ENCODE data around the gene SHE.
"Not testable (repeated sequence)": the region's sequence is repeated elsewhere in the genome, so short reads cannot be mapped to it uniquely, and the experiment has no call there.

The SHE gene
- 0 reads per million in 2 donors for total RNA-seq

DNA sequence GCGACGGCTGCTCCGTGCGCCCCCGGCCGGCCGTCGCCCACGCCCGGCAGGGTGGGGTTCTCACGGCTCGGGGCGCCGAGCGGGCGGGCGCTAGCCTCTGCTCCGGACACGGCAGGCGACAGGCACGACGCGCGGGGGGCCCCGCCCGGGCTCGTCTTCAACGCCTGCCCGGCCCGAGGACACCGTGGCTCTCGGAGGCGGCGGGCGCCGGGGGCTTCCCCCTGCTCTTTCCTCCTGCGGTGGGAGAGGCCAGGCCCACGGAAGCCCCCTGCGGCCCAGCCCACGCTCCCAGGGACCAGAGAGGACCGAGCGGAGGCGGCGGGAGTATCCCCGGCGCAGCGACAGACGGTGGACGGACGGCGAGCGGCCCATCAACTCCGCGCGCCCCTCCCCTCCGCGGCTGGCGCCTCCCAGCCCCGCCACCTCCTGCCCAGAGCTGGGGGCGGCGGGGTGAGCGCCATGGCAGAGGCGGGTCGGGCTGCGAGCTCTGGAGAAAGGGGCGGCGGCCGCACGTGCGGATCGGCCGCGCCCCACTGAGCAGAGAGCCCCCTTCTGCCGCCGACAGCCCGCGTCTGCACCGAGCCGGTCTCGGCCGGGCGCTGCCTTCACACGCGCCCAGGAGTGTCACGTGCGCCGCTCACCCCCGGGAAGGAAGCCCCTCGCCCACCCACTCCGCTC, at the start of gene SHE, which contains the start of gene TDRD10:
SHE (minus strand) TSS at position 347 of the 678 bp plus-strand sequence. CDS start 386 bp downstream, outside the sequence.
TDRD10 (plus strand) TSS at position 154 of the 678 bp plus-strand sequence. CDS start 4,685 bp downstream, outside the sequence.
- DNase-seq: no peak

DNA sequence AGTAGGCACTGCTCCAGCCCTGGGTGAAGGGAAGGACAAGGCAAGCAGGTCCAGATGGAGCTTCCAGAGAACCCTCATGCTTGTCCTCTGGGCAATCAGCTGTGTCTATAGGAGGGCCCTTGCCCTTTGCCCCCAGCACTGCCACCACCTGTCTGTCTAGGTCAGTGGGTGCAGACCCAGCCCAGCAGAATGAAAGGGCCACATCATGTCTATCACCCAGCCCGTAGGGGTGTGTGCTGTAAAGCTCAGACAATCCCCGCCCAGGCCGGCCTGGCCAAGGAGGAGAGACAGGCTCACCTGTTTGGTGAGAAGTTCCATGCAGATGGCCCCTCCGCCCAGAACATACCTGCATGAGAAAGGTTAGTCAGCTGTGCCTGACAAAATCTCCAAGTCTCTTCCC, 49.3 kb upstream of the SHE start:
- no peak for DNase-seq

DNA sequence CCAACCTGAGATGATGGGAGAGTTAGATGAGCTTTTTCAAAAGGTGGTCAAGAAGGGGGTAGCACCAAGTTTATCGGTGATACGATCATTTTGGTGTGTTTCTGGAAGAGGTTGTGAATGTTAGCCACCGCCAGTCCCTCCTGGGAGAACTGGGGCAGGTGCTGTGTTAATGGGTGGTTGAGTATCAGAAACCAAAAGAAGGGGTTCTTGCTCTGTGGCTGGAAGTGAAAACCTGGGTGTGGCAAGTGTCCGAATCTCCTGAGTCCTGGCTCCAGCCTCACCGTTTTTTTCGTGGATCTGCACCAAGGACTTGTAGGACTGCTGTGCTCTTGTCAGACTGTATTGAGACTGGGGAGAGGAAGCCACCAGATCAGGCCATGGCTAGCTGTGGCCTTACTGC, 48.4 kb upstream of the SHE start:
- no peak for DNase-seq

DNA sequence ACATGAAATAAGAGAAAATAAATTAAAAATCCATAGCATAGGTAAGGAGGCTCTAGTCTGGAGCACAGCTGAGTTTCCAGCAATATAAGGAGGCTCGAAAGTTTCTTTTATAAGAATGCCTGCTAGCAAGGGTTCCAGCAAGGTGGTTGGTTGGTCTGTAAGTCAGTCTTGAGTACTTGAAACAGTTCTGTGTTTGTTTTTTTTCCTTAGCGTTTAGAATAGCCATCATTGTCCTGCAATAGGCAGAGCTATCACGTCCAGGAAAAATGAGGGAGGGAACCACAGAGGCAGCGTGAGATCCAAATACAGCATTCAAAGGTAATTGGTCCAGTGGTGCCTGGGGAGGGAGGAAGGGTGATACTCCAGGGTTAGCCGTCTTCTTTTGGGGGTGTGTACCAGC, 47.9 kb upstream of the SHE start:
- DNase-seq: no peak

DNA sequence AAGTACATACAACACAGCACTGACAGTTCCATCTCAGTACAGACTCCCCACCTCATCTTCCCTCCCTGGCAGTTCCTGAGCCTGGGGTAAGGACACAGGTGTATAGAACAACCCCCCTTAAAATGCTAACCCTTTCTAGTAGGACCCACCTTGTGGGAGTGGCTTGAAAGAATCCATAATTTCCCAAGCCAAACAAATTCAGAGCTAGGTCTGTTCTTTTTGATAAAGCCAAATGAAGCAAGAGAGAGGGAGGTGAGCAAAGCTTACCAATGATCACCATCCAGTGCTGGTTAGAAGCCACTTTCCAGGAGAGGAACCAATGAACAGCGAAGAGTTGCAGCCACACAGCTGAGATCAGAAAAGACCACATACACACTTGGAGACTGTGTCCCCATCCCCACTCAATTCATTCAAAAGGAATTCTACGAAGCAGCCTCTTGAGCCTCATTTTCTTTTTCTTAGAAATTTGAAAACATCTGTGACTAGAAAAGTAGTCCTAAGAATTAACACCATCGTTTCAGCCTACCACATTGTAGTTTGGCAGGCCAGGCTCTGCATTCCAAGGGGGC, 47.1 kb upstream of the SHE start:
- DNase-seq: no peak

DNA sequence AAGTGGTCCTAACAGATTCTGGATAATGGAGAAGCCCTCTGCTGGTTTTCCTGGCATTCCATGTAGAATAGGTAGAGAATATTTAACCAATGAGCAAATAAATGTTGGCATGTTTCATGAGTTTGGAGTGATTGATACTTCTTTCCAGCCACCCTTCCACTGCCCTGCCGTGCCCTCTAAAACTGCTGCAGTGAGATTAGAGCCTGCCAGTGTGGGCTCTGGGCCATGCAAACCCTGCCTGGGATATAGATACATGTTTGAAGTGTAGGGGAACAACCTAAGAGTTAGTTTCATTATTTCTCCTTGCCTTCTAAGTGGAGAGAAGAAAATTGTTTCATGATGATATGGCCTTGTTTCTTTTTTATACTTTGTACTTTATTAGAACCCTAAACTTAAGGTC, 45.8 kb upstream of the SHE start:
- no peak for DNase-seq

DNA sequence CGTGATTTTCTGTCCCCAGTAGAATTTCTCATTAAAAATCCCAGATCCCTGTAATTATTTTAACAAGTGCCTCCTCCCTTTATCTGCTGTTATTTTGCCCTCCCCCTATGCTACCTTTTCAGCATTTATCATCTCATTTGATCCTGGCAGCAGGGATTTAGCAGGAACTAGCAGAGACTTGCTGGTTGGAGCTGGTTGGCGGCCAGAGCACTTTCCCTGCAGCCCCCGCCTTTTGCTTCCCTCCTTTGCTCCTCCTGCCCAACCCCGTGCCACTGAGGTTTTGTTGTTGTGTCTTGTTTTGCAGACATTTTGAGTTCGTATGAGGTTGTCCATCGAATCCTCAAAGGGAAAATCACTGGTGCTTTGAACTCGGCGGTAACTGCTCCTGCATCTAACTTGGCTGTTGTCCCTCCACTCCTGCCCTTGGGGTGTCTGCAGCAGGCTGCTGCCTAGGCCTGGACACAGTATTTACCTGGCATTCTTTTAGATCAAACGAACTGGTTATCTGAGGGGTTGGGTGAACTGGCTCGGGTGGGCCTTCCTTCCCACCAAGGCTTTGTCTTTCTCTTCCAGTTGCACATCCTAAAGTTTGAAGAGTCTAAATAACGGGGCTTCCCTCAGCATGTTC, 45.0 kb upstream of the SHE start:
- no peak for DNase-seq

DNA sequence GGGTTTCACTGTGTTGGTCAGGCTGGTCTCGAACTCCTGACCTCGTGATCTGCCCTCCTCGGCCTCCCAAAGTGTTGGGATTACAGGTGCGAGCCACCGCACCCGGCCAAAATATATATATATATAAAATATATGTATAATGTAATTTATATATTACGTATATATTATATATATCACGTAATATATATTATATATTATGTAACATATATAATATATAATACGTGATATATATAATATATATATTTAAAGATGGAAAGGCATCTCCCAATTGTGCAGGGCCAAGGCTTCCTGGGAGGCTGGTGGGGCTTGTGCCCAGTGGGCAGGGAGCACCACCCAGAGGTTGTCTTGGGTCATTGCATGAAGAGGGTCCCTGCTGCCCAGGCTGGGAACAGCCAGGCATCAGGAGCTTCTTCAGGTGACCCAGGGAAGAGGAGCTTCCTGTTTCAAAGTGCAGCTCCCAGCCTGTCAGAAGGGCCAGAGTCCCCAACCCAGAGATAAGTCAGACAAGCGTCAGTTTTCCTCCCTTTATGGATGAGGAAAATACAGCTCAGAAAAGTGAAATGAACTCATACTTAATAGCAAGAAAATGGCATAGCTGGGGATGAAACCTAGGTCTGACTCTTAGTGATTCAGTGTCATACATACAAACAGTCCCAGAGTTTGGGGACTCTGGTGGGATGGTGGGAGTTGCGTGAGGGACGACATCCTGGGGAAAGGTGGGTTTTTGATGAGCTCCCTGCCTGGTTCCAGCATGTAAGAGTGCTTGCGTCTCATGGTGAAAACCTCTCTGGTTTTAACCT, 44.3 kb upstream of the SHE start:
- peak; percentile 34 for DNase-seq

DNA sequence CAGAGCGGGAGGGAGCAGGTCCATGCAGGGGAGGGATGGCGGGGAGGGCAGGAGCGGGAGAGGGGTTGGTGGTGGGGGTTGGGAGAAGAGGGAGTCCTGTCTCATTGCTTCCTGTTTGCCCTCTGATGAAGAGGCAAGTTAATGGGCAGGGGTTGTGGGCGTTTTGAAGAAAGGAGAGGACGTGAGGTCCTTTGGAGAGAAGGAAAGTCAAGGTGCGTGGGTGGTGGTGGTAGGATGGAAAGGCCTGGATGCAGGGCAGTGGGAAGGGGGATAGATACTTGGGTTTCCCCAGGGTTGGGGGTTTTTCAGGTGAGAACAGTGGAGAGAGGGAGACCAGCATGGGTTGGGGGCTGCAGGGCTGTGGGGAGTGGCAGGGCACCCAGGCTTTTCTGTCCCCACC, 39.0 kb upstream of the SHE start:
- DNase-seq: no peak

DNA sequence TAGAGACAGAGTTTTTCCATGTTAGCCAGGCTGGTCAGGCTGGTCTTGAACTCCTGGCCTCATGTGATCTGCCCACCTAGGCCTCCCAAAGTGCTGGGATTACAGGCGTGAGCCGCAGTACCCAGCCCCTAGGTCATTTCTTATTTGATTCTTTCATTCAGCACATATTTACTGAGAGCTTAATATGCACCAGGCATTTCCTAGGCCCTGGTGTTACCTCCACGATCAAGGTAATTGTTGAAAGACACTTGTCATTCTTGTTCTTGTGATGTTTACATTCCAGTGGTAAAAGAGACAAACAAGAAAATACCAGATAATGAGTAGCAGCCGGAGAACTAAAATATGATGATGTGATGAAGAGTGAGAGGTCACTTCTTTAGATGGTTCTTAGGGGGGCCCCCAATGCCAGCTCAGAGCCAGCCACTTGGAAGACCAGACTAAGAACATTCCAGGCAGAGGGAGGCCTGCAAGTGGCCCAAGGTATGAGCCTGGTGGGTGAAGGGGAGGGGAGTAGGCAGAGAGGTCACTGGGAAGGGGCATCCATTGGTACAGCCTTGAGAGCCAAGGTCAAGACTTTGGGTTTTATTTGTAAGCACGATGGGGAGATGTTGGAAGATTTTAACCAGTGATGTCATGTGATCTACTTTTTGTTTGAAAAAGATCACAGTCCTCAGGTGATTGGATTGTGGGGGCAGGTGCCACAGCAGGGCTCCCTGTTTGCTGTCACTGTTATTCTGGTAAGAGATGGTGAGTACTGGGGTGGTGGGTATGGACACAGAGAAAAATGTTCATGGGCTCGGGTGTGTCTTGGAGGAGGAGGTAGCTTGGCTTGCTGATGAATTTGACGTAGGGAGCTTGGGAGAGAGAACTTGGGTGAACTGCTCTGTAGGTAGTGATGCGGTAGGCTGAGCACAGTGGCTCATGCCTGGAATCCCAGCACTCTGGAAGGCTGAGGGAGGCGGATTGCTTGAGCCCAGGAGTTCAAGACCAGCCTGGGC, 37.6 kb upstream of the SHE start:
- no peak for DNase-seq

DNA sequence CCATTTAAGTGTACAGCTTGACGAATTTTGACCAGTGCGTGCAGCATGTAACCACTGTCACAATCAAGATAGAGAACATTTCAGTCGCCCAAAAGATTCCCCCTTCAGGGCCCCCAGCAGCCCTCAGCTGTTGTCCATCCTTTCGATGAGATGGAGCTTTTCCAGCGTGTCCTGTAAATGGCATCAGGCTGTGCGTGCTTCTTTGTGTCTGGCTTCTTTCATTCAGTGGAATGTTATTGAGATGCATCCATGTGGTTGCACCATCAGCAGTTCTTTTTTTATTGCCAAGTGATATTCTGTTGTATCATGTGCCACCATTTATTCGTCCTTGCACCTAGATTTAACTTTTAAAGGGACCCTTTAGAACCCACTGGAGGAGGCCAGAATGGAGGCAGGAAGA, 34.4 kb upstream of the SHE start:
- DNase-seq: no peak

DNA sequence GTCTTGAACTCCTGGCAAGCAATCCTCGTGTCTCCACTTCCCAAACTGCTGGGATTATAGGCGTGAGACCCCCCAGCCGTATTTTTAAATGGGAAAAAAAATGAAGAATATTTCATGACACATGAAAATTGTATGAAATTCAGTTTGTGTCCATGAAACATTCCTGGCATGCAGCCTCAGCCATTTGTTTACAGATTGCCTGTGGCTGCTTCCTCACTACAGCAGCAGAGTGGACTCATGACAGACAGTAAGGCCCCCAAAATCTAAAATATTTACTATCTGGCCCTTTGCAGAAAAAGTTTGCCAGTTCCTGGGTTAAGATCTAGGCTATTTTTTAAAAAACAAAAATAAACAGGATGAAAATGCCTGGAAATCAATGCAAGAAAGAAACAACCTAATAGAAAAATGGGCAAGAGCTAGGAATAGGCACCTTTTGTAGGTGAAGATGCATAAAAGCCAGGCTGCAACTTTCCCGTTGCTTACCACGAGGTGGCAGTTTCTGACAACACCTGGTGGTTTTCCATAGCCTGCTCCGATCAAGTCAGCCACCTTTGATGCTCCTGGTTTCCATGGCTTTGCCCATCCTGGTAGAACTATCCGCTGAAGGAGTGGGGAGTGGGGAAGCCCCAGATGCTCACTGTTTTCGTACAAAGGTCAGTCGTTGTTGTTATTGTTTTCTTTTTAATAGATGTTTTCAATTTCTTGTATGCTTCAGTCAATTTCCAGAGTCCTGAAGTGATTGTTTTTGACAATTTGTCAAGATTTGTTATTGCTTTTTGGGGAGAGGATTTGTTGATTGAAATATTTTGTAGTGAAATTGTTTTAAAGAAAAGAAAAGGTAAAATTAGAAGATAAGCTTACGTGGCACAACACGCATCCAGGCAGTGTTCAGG, 32.0 kb upstream of the SHE start:
- no peak for DNase-seq

DNA sequence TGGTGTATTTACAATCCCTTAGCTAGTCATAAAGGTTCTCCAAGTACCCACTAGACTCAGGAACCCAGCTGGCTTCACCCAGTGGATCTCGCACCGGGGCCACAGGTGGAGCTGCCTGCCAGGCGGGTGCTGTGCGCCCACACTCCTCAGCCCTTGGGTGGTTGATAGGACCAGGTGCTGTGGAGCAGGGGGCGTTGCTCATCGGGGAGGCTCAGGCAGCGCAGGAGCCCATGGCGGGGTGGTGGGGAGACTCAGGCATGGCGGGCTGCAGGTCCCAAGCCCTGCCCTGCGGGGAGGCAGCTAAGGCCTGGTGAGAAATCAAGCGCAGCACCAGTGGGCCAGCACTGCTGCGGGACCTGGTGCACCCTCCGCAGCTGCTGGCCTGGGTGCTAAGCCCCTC, 29.7 kb upstream of the SHE start:
- DNase-seq: not testable (repeated sequence)

DNA sequence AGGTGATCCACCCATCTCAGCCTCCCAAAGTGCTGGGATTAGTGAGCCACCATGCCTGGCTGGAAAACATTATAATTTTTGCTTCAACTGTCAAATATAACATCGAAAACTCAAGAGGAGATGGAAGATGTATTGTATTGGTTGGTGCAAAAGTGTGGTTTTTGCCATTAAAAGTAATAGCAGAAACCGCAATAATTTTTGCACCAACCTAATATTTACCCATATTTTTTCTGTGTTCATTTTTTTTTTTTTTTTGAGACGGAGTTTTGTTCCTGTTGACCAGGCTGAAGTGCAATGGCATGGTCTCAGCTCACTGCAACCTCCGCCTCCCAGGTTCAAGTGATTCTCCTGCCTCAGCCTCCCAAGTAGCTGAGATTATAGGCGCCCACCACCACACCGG, 27.1 kb upstream of the SHE start:
- no peak for DNase-seq

DNA sequence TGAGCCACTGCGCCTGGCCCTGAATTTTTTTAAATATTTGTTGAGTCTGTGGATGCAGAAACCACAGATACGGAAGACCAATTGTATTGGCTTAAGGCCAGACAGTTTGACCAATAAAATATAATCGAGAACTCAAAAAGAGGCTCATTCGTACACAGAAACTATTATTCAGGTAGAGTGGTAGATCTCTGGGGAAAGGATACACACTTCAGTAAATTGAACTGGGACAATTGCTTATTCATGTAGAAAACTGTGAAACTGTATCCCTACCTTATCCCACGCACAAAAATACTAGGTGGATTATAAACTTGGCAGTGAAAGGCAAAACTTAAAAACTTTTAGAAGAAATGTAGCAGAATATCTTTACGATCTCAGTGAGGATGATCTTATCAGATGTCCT, 25.0 kb upstream of the SHE start:
- DNase-seq: no peak

DNA sequence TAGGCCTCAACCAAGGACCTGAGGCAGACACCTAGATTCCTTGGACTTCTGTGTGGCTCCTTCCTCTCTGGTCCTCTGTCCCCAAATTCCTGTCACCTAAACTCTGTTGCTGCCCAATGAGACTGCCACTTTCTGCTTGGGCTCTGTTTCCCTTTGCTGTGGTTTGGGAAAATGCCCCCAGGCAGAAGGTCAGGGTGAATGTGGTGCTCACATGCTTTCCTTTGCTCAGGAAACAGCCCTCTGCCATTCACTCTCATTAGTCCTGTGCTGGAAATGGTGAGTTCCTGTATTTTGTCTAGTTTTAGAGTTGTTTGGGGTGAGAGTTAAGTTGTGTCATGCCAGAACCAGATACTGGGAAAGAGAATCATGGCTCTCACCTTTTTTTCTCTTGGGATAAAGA, 22.7 kb upstream of the SHE start:
- no peak for DNase-seq

DNA sequence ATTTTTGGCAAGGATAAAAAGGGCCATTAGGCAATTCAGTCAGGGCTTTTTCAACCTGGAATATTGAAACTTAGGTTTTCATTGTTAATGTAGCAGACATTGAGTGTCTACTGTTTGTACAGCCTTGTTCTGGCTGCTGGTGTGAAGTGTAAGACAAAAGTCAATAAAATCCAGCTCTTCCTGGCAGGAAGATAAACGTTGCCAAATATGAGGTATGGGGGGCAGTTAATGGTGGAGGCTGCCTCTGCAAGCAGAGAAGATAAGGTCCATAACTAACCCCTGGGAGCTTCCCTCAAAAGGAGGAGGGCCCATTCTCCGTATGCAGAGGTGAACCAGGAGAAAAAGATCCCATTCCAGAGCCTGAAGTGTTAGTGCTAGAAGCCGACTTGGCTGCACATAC, 19.5 kb upstream of the SHE start:
- DNase-seq: no peak

DNA sequence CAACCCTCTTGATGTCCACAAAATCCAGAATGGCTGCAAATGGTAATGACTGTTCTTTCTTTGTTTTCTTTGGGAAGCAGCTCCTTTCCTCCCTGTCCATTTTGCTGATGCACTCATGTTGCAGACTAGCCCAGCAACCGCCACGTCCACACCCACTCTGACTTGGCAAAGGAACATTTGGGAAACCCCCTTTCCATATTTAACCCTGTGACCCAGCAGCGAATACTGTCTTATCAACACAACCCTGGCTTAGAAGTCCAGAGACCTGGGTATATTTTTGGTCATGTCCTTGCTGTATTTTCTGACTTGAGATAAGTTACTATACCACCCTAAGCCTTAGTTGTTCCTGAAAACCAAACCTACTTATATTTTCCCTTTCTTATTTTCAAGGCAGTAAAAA, 18.1 kb upstream of the SHE start:
- no peak for DNase-seq

DNA sequence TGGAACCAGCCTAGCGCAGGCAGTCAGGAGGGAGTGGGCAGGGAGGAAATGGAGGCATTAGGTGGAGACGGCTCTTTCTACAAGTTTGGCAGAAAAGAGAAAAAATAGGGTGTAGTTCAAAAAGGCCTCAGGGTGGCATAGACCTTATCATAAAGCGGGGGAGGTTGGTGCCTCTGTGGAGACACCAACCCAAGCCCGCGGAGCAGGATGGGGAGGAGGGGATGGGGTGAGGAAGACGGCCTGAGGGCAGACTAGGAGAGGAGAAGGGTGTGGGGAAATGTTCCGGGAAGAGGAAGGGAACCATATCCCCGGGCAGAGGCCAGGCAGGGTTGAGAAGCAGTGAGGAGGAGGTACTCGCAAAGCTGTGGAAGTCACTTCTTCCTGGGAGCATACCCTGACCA, 17.4 kb upstream of the SHE start:
- no peak for DNase-seq

DNA sequence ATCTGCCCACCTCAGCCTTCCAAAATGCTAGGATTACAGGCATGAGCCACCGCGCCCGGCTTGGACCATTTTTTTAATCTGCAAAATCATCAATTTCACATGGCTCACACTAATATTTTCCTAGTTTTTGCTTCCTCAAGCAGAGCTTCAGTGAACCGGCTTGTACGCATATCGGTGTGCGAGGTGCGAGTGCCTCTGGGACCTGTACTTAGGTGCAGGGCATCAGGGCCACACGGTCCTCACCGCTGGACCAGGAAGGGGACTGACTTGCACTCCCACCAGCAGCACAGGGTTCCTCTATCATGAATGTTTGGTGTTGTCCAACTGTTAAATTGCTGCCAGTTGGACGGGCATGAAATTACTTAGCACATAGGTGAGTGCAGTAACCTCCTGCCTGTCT, 15.4 kb upstream of the SHE start:
- no peak for DNase-seq

DNA sequence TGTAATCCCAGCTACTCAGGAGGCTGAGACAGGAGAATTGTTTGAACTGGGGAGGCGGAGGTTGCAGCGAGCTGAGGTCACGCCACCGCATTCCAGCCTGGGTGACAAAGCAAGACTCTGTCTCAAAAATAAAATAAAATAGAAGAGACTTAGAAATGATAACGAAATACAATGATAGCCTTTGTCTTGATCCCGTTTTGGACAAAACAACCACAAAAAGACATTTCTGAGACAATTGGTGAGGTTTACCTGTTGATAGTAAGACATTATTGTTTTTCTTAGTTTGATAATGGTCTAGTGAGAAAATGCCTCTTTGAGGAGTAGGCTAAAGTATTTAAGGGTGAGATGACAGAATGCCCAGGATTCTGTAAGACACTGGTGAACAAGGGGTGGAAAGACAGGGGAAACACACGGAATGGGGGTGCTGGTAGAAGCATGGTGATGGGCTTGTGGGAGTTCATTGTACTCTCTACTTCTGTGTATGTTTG, 11.9 kb upstream of the SHE start:
- DNase-seq: no peak
